ENCODE measurements around the gene PRR15L.
"Not testable (repeated sequence)": the region's sequence is repeated elsewhere in the genome, so short reads cannot be mapped to it uniquely, and the experiment has no call there.

Gene PRR15L

GRCh38 chr17:47957591-47958490 lies at the start of gene PRR15L:
Gene PRR15L (minus strand): TSS chr17:47957883. CDS start chr17:47953234, 4,649 bp downstream.
- no peak for DNase-seq

GRCh38 chr17:48006936-48007709 lies 49.4 kb upstream of the PRR15L start:
- DNase-seq = no peak

GRCh38 chr17:48004983-48005382 lies 47.3 kb upstream of the PRR15L start:
- no peak for DNase-seq

- no peak for DNase-seq
Observed at GRCh38 chr17:48003417-48004151, 45.9 kb upstream of the PRR15L start.

GRCh38 chr17:48002916-48003416 lies 45.3 kb upstream of the PRR15L start:
- DNase-seq = no peak

- peak; percentile 72 for DNase-seq
Observed at GRCh38 chr17:48002266-48002915, 44.7 kb upstream of the PRR15L start.

GRCh38 chr17:48001657-48002056 lies 44.0 kb upstream of the PRR15L start:
- DNase-seq = not testable (repeated sequence)

GRCh38 chr17:48001197-48001596 lies 43.5 kb upstream of the PRR15L start:
- DNase-seq = no peak

GRCh38 chr17:47999582-47999981 lies 41.9 kb upstream of the PRR15L start:
- DNase-seq = no peak

GRCh38 chr17:47998044-47998443 lies 40.4 kb upstream of the PRR15L start:
- no peak for DNase-seq

- DNase-seq = no peak
Observed at GRCh38 chr17:47997586-47997985, 39.9 kb upstream of the PRR15L start.

GRCh38 chr17:47996201-47996600 lies 38.5 kb upstream of the PRR15L start:
- DNase-seq = no peak

- no peak for DNase-seq
Observed at GRCh38 chr17:47995241-47995935, 37.7 kb upstream of the PRR15L start.

GRCh38 chr17:47994724-47995123 lies 37.0 kb upstream of the PRR15L start:
- DNase-seq = no peak

GRCh38 chr17:47993964-47994363 lies 36.3 kb upstream of the PRR15L start:
- DNase-seq = no peak

GRCh38 chr17:47993031-47993564 lies 35.4 kb upstream of the PRR15L start:
- DNase-seq = no peak

- no peak for DNase-seq
Observed at GRCh38 chr17:47992216-47992615, 34.5 kb upstream of the PRR15L start.

GRCh38 chr17:47990962-47991731 lies 33.5 kb upstream of the PRR15L start:
- no peak for DNase-seq

- DNase-seq = no peak
Observed at GRCh38 chr17:47989700-47990099, 32.0 kb upstream of the PRR15L start.

- DNase-seq = no peak
Observed at GRCh38 chr17:47989159-47989558, 31.5 kb upstream of the PRR15L start.

GRCh38 chr17:47988445-47988844 lies 30.8 kb upstream of the PRR15L start:
- not testable (repeated sequence) for DNase-seq
